ENCODE results near the gene SPNS3.

Gene SPNS3

GRCh38 chr17:4498461-4499397 lies 65.0 kb downstream of the SPNS3 start, which contains the start of gene SPNS2:
SPNS2 (plus strand) TSS chr17:4498881; CDS start chr17:4499048, 167 bp downstream.
- peak; percentile 25 for DNase-seq (ENCODE audit: low read depth)
- no peak within 1 kb of the TSS for H3K4me3 ChIP-seq (ENCODE audit: low read length)
- no peak for TF ChIP-seq CTCF (conservative IDR thresholded peaks at IDR 0.05; ENCODE audit: low read length)

GRCh38 chr17:4499431-4500190 lies 65.9 kb downstream of the SPNS3 start:
- no peak overlapping the region for H3K4me3 ChIP-seq (ENCODE audit: low read length)
- TF ChIP-seq CTCF (conservative IDR thresholded peaks at IDR 0.05; ENCODE audit: low read length) = no peak
- no peak for DNase-seq (ENCODE audit: low read depth)

- no peak for TF ChIP-seq CTCF (conservative IDR thresholded peaks at IDR 0.05; ENCODE audit: low read length)
- DNase-seq (ENCODE audit: low read depth) = no peak
- H3K4me3 ChIP-seq (ENCODE audit: low read length) = no peak overlapping the region
These were observed 66.4 kb downstream of the SPNS3 start for GRCh38 chr17:4500191-4500571.

GRCh38 chr17:4501295-4501949 lies 67.7 kb downstream of the SPNS3 start:
- no peak for DNase-seq (ENCODE audit: low read depth)
- no peak for TF ChIP-seq CTCF (conservative IDR thresholded peaks at IDR 0.05; ENCODE audit: low read length)
- H3K4me3 ChIP-seq (ENCODE audit: low read length) = no peak overlapping the region

- no peak overlapping the region for H3K4me3 ChIP-seq (ENCODE audit: low read length)
- TF ChIP-seq CTCF (conservative IDR thresholded peaks at IDR 0.05; ENCODE audit: low read length) = no peak
- DNase-seq (ENCODE audit: low read depth) = no peak
These were observed 68.9 kb downstream of the SPNS3 start for GRCh38 chr17:4502466-4503154.

GRCh38 chr17:4503283-4504025 lies 69.7 kb downstream of the SPNS3 start:
- H3K4me3 ChIP-seq (ENCODE audit: low read length) = no peak overlapping the region
- no peak for DNase-seq (ENCODE audit: low read depth)
- no peak for TF ChIP-seq CTCF (conservative IDR thresholded peaks at IDR 0.05; ENCODE audit: low read length)
